LNCaP clone FGC (cell line): ENCODE measurements around the gene SORL1.
"Not testable (repeated sequence)": the region's sequence is repeated elsewhere in the genome, so short reads cannot be mapped to it uniquely, and the experiment has no call there.

Experiments
- DNase-seq: peaks from one replicate; pipeline ENCODE4 v3.0.0-alpha.2; 2011; ENCODE audit warnings: low read depth
- H3K4me3 ChIP-seq: 2 replicates; pipeline ENCODE4 v1.5.1; 2011; ENCODE audit warnings: mild to moderate bottlenecking, low read depth, low read length, control low read depth
- CTCF ChIP-seq: IDR thresholded peaks from 2 replicates; pipeline ENCODE4 v1.5.1; 2012; ENCODE audit warnings: mild to moderate bottlenecking; ENCODE audit not compliant: control insufficient read depth, insufficient read depth; ENCODE audit errors: extremely low read depth

Gene SORL1

GRCh38 chr11:121566279-121567168, 114.4 kb downstream of the SORL1 start:
- TF ChIP-seq CTCF: no peak
- DNase-seq: no peak
- H3K4me3 ChIP-seq: no peak overlapping the region

- H3K4me3 ChIP-seq: no peak overlapping the region
- TF ChIP-seq CTCF: no peak
- DNase-seq: no peak
Observed at GRCh38 chr11:121567995-121568394, 115.9 kb downstream of the SORL1 start.

GRCh38 chr11:121569332-121570299, 117.5 kb downstream of the SORL1 start:
- DNase-seq, H3K4me3 ChIP-seq: not testable (repeated sequence)

- no peak overlapping the region for H3K4me3 ChIP-seq
- no peak for TF ChIP-seq CTCF
- DNase-seq: no peak
Observed at GRCh38 chr11:121570453-121570852, 118.3 kb downstream of the SORL1 start.

- no peak overlapping the region for H3K4me3 ChIP-seq
- DNase-seq: no peak
- TF ChIP-seq CTCF: no peak
Observed at GRCh38 chr11:121571506-121571905, 119.4 kb downstream of the SORL1 start.

GRCh38 chr11:121572571-121573059, 120.5 kb downstream of the SORL1 start:
- H3K4me3 ChIP-seq: no peak overlapping the region
- no peak for DNase-seq
- TF ChIP-seq CTCF: no peak

- no peak for TF ChIP-seq CTCF
- no peak overlapping the region for H3K4me3 ChIP-seq
- DNase-seq: no peak
Observed at GRCh38 chr11:121574801-121575200, 122.7 kb downstream of the SORL1 start.
